Frontal cortex (tissue), 4 donors: ENCODE data around the gene TMEM117. TPM values are rescaled to one million over a fixed set of nuclear protein-coding genes. Genes with fewer than 3 reads are reported as not detected.
A peak's percentile ranks its signal among the peaks of the same experiment; 100 is the strongest.
"Not testable (repeated sequence)": the region's sequence is repeated elsewhere in the genome, so short reads cannot be mapped to it uniquely, and the experiment has no call there.

ENCODE experiments used
- DNase-seq, 2 donors: peaks; one replicate each; pipeline ENCODE4 v3.0.0; 2012; ENCODE audit warnings: low spot score in 2 of 2
- FAIRE-seq: peaks from 2 replicates; lab custom pipeline; 2012; peaks lifted over from hg19 to GRCh38; lab: Jason Lieb, UNC
- total RNA-seq: library from RNA; depleted of rRNA; stranded (reverse); fragments of >200 nt; gene quantifications from one replicate; pipeline ENCODE4 v1.2.3, GENCODE V29; 2014
- donor health status: control.
- donor health status: control.
- donor health status: control.

TMEM117 gene
- total RNA-seq, 1 donor from 2014 or later, result 9.8 TPM

- FAIRE-seq, result no peak
- DNase-seq, result peak in 1 of 2 donors; percentile 18
Measured at GRCh38 chr12:43836475-43836989, 651 bp downstream of the TMEM117 start.

GRCh38 chr12:43840338-43840737 is 4.5 kb downstream of the TMEM117 start:
- DNase-seq (no peak), FAIRE-seq (no peak)

DNA sequence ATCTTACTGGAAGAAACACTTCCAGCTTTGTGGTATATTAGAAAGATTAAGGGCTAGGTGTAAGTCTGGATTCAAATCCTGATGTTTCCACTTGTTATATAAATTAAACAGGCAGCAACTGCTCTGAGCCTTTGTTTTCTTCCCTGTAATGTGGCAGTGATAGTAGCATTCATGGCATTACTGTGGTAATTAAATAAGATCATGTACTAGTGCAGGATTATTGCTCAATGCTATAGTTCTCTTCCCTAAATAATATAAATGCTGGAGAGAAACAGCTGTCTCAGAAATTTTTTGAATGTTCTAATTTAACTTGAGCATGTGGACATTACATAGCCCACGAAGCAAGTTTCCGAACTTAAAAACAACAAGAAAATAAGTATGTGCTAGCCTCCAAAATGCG is 5.4 kb downstream of the TMEM117 start:
- DNase-seq (no peak), FAIRE-seq (no peak)

- no peak for DNase-seq
- FAIRE-seq, result no peak
Measured at GRCh38 chr12:43842259-43842658, 6.4 kb downstream of the TMEM117 start.

DNA sequence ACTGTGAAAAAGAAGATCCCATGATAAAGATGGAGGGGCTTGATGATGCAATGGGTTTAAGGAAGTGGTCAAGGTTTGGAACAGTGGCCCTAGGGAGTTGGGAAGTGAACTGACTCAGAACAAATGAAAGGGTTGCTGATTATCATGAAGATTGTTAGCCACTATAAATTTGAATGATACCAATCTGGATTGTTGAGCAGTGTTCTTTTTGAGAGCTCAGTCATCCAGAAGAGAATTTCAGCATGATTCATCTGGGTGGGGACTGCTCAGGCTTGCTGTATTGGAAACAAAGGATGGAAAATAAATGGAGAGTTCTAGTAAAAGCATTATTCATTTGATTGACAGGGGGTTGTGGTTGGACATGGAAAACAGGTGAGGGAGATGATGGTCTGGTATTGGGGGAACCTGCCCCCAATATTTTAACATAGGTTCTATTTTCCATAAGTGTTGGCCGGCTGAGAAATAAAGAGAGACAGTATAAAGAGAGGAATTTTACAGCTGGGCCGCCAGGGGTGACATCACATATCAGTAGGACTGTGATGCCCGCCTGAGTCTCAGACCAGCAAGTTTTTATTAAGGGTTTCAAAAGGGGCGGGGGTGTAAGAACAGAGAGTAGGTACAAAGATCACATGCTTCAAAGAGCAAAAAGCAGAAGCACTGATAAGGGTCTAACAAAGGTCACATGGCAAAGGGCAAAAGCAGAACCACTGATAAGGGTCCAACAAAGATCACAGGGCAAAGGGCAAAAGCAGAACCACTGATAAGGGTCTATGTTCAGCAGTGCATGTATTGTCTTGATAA is 11.7 kb downstream of the TMEM117 start:
- FAIRE-seq, DNase-seq: not testable (repeated sequence)

DNA sequence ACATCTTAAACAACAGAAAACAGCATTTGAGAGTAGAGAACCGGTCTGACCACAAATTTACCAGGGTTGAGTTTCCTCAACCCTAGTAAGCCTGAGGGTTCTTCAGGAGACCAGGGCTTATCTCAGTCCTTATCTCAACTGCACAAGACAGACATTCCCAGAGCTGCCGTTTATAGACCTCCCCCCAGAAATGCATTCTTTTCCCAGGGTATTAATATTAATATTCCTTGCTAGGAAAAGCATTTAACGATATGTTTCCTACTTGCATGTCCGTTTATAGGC is 12.3 kb downstream of the TMEM117 start:
- FAIRE-seq (no peak), DNase-seq (no peak)

- no peak for FAIRE-seq
- DNase-seq, result no peak
Measured at GRCh38 chr12:43848786-43849185, 12.9 kb downstream of the TMEM117 start.

DNA sequence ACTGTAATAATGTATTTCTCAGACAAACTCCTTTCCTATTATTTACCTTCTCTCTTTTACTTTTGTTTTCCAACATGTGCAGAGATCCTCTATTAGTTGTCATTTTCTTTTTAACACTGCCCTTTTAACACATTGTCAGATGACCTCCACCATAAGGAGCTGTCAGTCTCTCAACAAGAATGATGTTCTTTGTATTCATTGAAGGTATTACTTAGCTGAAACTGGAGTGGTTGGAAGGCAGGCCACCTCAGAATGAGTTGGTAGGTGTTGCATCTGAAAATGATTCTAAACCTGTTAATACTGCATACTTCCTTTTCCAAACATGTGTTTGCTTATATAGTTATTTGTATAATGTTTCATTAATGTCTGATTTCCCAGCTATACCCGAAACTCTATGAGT is 16.9 kb downstream of the TMEM117 start:
- no peak for FAIRE-seq
- no peak for DNase-seq

DNA sequence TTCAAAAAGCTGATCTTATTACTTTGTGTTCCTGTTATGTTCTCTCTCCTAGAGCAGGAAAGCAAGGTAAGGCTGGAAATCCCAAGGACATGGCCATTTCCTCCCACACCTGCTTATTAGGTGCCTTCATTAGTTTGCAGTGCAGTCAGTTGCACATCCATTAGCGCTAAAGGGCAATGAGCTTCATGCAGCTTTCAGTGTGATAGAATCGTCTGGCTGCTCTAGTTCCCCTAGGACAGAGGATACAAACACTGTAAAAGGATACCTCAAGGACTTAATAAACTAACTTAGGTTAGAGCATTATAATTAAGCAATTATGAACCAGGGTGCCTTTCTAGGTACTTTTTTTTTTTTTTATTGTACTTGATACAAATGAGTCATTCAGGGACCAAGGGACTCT is 21.1 kb downstream of the TMEM117 start:
- DNase-seq (no peak), FAIRE-seq (no peak)

GRCh38 chr12:43858096-43858495 is 22.2 kb downstream of the TMEM117 start:
- FAIRE-seq (no peak), DNase-seq (no peak)

GRCh38 chr12:43858991-43859390 is 23.1 kb downstream of the TMEM117 start:
- FAIRE-seq (no peak), DNase-seq (no peak)

DNA sequence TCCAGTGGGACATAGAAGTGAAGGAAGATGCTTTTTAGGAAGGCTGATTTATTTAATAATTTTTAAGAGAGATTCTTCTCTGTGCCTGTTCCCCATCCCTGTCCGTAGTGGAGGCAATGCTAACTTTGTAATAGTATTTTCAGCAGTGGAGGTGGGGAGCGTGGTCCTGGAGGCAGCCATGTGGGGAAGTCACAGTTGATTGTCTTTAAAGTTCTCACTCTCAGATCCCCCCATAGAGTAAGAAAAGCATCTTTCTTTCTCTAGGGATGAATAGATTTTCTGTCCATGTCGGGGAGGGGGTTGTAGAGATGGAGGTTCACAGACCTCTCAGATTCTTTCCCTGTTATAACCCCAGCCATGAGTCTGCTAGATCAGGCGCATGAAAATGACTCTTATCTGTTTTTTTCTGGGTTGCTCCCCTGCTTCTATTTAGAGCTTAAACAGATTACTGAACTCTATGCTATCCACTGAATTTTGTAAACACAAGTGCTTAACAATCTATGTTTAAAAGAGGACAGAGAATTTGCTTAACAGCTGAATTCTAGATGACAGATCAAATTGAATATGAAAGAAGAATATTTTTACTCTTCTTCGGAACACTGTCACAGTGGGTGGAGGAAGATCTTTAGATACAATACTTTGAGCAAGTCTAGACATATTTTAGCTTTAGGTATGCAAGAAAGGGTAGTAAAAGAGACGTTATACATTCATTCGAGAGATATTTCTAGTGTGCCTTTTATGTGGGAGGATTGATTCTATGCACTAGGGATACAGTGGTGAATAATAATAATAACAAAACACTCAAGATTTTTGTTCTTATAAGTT is 25.3 kb downstream of the TMEM117 start:
- FAIRE-seq, result no peak
- DNase-seq, result no peak

GRCh38 chr12:43861840-43862150 is 25.9 kb downstream of the TMEM117 start:
- no peak for FAIRE-seq
- no peak for DNase-seq

GRCh38 chr12:43863770-43864366 is 28.0 kb downstream of the TMEM117 start:
- FAIRE-seq (no peak), DNase-seq (no peak)

DNA sequence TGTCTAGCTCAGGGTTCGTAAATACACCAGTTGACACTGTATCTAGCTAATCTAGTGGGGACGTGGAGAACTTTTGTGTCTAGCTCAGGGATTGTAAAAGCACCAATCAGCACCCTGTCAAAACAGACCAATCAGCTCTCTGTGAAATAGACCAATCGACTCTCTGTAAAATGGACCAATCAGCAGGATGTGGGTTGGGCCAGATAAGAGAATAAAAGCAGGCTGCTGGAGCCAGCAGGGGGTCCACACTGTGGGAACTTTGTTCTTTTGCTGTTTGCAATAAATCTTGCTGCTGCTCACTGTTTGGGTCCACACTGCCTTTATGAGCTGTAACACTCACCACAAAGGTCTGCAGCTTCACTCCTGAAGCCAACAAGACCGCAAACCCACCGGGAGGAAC is 28.7 kb downstream of the TMEM117 start:
- FAIRE-seq, DNase-seq: not testable (repeated sequence)

DNA sequence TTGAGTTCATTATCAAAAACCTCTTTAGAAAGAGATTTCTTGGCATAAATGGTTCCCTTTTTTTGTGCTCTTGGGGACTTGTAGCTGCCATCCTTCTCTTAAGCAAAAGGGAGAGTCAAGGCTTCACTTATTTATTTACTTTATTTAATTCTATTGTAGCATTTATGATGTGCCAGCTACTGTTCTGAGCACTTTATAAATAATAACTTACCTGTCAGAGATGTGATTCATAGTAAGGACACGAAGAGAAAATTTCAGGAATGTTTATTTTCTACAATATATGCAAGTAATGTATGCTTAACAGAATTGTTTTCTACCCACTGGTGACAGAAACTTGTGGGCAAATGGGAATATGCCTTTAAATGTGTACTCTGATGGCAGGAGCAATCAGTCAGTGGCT is 33.3 kb downstream of the TMEM117 start:
- no peak for DNase-seq
- no peak for FAIRE-seq

DNA sequence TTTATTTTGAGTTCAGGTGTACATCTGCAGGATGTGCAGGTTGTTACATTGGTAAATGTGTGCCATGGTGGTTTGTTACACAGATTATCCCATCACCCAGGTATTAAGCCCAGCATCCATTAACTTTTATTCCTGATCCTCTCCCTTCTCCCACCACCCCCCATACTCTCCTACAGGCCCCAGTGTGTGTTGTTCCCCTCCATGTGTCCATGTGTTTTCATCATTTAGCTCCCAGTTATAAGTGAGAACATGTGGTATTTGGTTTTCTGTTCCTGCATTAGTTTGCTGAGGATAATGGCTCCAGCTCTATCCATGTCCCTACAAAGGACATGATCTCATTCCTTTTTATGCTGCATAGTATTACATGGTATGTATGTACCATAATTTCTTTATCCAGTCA is 33.9 kb downstream of the TMEM117 start:
- DNase-seq, FAIRE-seq: not testable (repeated sequence)

DNA sequence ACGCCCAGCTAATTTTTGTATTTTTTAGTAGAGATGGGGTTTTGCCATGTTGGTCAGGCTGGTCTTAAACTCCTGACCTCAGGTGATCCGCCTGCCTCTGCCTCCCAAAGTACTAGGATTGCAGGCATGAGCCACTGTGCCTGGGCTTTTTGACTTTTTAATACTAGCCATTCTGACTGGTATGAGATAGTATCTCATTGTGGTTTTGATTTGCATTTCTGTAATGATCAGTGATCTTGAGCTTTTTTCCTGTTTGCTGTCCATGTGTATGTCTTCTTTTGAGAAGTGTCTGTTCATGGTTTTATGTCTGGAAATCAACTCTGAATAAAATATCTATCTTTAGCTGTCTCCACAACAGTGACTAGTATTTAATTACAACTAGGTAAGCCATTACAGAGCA is 35.4 kb downstream of the TMEM117 start:
- not testable (repeated sequence) for FAIRE-seq

GRCh38 chr12:43872396-43872795 is 36.5 kb downstream of the TMEM117 start:
- DNase-seq, result no peak
- FAIRE-seq, result no peak

More for the DNA sequence above, 35.4 kb downstream of the TMEM117 start:
- not testable (repeated sequence) for DNase-seq

GRCh38 chr12:43878050-43878449 is 42.2 kb downstream of the TMEM117 start:
- FAIRE-seq, result no peak
- DNase-seq, result no peak

- no peak for FAIRE-seq
Measured at GRCh38 chr12:43880547-43880946, 44.7 kb downstream of the TMEM117 start.

More at GRCh38 chr12:43880547-43880946, 44.7 kb downstream of the TMEM117 start:
- no peak for DNase-seq
